ENCODE data around the gene TYW3.

The TYW3 gene

GRCh38 chr1:74732960-74733603 lies at the start of gene TYW3, which contains the start of gene CRYZ:
TSS of gene TYW3 (plus strand) at chr1:74733152. CDS start at chr1:74733245, 93 bp downstream.
TSS of gene CRYZ (minus strand) at chr1:74733050. CDS start at chr1:74724821, 8,229 bp downstream.
- DNase-seq = peak; percentile 38 to 75 (median 57)

GRCh38 chr1:74683656-74684055 lies 49.3 kb upstream of the TYW3 start:
- DNase-seq = no peak

GRCh38 chr1:74684301-74684700 lies 48.7 kb upstream of the TYW3 start:
- DNase-seq = no peak

- DNase-seq = no peak
These were observed 46.0 kb upstream of the TYW3 start for GRCh38 chr1:74686928-74687327.

GRCh38 chr1:74689621-74690363 lies 43.2 kb upstream of the TYW3 start:
- no peak for DNase-seq

- no peak for DNase-seq
These were observed 42.6 kb upstream of the TYW3 start for GRCh38 chr1:74690364-74690696.

- DNase-seq = no peak
These were observed 42.0 kb upstream of the TYW3 start for GRCh38 chr1:74690909-74691308.

GRCh38 chr1:74693473-74693872 lies 39.5 kb upstream of the TYW3 start:
- DNase-seq = no peak

GRCh38 chr1:74697832-74698231 lies 35.1 kb upstream of the TYW3 start:
- DNase-seq = no peak

GRCh38 chr1:74699331-74699730 lies 33.6 kb upstream of the TYW3 start:
- DNase-seq = no peak

GRCh38 chr1:74703386-74704182 lies 29.4 kb upstream of the TYW3 start:
- DNase-seq = no peak

GRCh38 chr1:74712881-74713280 lies 20.1 kb upstream of the TYW3 start:
- no peak for DNase-seq

- no peak for DNase-seq
These were observed 19.1 kb upstream of the TYW3 start for GRCh38 chr1:74713849-74714248.

GRCh38 chr1:74714429-74715235 lies 18.3 kb upstream of the TYW3 start:
- no peak for DNase-seq

GRCh38 chr1:74715236-74715502 lies 17.8 kb upstream of the TYW3 start:
- DNase-seq = no peak

GRCh38 chr1:74715806-74716205 lies 17.1 kb upstream of the TYW3 start:
- DNase-seq = no peak

GRCh38 chr1:74716822-74717221 lies 16.1 kb upstream of the TYW3 start:
- no peak for DNase-seq

- DNase-seq = no peak
These were observed 15.3 kb upstream of the TYW3 start for GRCh38 chr1:74717626-74718025.

GRCh38 chr1:74726063-74726462 lies 6.9 kb upstream of the TYW3 start:
- DNase-seq = no peak

- no peak for DNase-seq
These were observed 4.2 kb upstream of the TYW3 start for GRCh38 chr1:74728736-74729135.

- no peak for DNase-seq
These were observed 3.0 kb upstream of the TYW3 start for GRCh38 chr1:74729741-74730478.

GRCh38 chr1:74731399-74732052 lies 1.4 kb upstream of the TYW3 start:
- no peak for DNase-seq
